Heart right ventricle (tissue), 16 donors: ENCODE data around the gene IMMP2L. TPM values are rescaled to one million over a fixed set of nuclear protein-coding genes. Genes with fewer than 3 reads are reported as not detected.

ENCODE experiments used
- ATAC-seq, 8 donors: fragments of 200-7000 bp; cut with Tn5 transposase; one replicate each; pipeline ENCODE4 v1.9.1; 2020; ENCODE audit warnings: mild to moderate bottlenecking in 8 of 8, moderate library complexity in 8 of 8, moderate number of reproducible peaks in 1 of 8
- DNase-seq, 2 donors: peaks; one replicate each; pipeline ENCODE4 v3.0.0-alpha.2; 2020
- H3K27ac ChIP-seq, 10 donors: fragments of 200-600 bp; sonication (generic) in 2 of 10; one replicate each; pipeline versions ENCODE4 v1.5.0 to v1.8.0; 2020 to 2022; ENCODE audit warnings: mild to moderate bottlenecking in 3 of 10
- H3K27me3 ChIP-seq, 7 donors: fragments of 200-600 bp; one replicate each; pipeline ENCODE4 v1.8.0; 2021 to 2022; ENCODE audit warnings: mild to moderate bottlenecking in 2 of 7
- H3K36me3 ChIP-seq, 9 donors: fragments of 200-600 bp; sonication (generic) in 1 of 9; one replicate each; pipeline versions ENCODE4 v1.5.0 to v1.8.0; 2020 to 2022; ENCODE audit warnings: mild to moderate bottlenecking in 2 of 9
- H3K4me1 ChIP-seq, 9 donors: fragments of 200-600 bp; sonication (generic) in 1 of 9; one replicate each; pipeline versions ENCODE4 v1.5.0 to v1.8.0; 2020 to 2022; ENCODE audit warnings: mild to moderate bottlenecking in 4 of 9
- H3K4me3 ChIP-seq, 10 donors: fragments of 200-600 bp; sonication (generic) in 2 of 10; one replicate each; pipeline versions ENCODE4 v1.5.0 to v1.8.0; 2020 to 2022; ENCODE audit warnings: mild to moderate bottlenecking in 7 of 10, moderate library complexity in 2 of 10
- H3K9me3 ChIP-seq, 11 donors: fragments of 200-600 bp in 10 of 11; sonication (generic) in 2 of 11; one replicate each; pipeline versions ENCODE4 v1.5.0 to v1.8.0; 2013 to 2022; ENCODE audit warnings: mild to moderate bottlenecking in 2 of 11, control low read depth in 1 of 11, moderate library complexity in 1 of 11
- WGBS, 2 donors: extraction: QIAGEN DNeasy Blood & Tissue Kit; methylation state at CpG; one replicate each; pipeline ENCODE4 v1.1.7; 2013; ENCODE audit warnings: inconsistent platforms in 1 of 2; 5-methylcytosine and 5-hydroxymethylcytosine counted together
- intact Hi-C, 10 donors: fragments of 100-400 bp; cut with DNase I; formaldehyde crosslinking; loops; one replicate each; pipeline versions ENCODE4 v1.11.1 to v1.14.2; 2022
- polyA plus RNA-seq, 2 donors: library from polyadenylated mRNA; stranded (reverse); fragments of 200-250 nt; gene quantifications; one replicate each; pipeline ENCODE4 v1.2.3, GENCODE V29; 2013
- total RNA-seq, 10 donors: library from RNA; stranded (reverse); fragmentation: NEBNext Ultra II Directional in 3 of 10; extraction: Animal tissue kit (Norgen Biotek cat#: 25700) in 3 of 10; gene quantifications; one replicate each; pipeline versions ENCODE4 v1.2.1 to v1.2.4, GENCODE V29; 2021 to 2023
- TF ChIP-seq, protein P1 (sequence below), 9 donors: fragments of 200-600 bp; sonication (generic) in 2 of 9; IDR thresholded peaks; one replicate each; pipeline versions ENCODE4 v1.5.0 to v1.8.0; 2021 to 2022; ENCODE audit warnings: antibody characterized with exemption in 9 of 9, mild to moderate bottlenecking in 5 of 9, moderate library complexity in 1 of 9
- donor health status: Arrhythmogenic right ventricular cardiomyopathy.
- donor health status: ischemic (EF 13 %, LVEDD 7.1; RV severe dilation, severe dysfunction).
- donor health status: healthy with polysubstance abuse.
- donor health status: DM: no; HTN: yes; CAD: no.
- donor health status: DM: no; HTN: no; CAD: no.
- donor health status: ischemic (EF 25% LVEDD 6.9; RV normal size, moderate dysfunction).
- donor health status: ischemic (EF 25% LVEDD 5.7; RV mildly dilated, moderate dysfunction).
- donor health status: healthy.
- donor health status: DM: yes; HTN: yes; CAD: no.
- donor health status: Ischemic cardiomyopathy.
- donor health status: ischemic (EF 35%, LVEDD 5.7; RV mildly dilated, moderate dysfunction).
- donor health status: nonischemic (EF 11% LVEDD 7.7; RV severe dilation, severe dysfunction).
- donor health status: DM: yes; HTN: yes; CAD: no.
- donor health status: PGD.
- donor health status: ischemic (EF 29% LVEDD 5.4; RV normal size, mild dysfunction).
- donor health status: nonischemic (EF 23%, LVEDD 6.1; RV moderate dilation, normal function).

Gene IMMP2L
- total and polyA plus RNA-seq, 12 donors: 4.3 to 20.8 (median 17.3) TPM

DNA sequence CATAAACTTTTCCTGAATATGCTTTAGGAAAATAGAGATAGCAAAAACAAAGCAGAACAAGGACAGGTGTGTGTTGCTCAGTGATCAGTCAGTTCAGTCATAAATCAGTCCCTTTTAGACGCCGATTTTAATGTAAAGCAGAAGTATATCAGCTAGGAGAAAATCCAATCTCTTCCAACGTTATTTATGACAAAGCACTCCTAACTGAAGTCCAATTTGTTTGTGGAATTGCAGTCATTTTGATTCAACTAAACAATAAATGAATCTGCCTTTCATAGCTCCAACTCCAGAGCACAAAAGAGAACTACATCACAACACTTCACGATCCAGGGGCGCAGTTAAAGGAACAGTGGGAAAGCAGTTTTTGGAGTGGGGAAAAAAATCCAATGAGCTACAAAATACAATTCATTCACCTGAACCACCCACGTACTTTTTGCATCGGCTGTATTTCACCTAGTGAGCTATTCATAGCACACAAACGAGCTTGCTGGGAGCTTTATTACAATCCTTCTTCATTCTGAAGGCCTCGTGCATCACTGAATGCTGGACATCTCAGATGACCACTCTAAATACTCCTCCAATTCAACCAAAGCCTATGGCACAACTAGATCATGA, 320.0 kb downstream of the IMMP2L start:
- Histone ChIP-seq H3K9me3 (no peaks in the 10 kb centered on the region), H3K27ac (no peak overlapping the region), H3K36me3 (no peaks in the 10 kb centered on the region), H3K4me3 (no peak overlapping the region), H3K27me3 (no peaks in the 10 kb centered on the region), H3K4me1 (peaks cover 0 to 18% (median 8%) of the 10 kb centered on the region in 9 donors)
- ATAC-seq: no peak
- DNase-seq: no peak
- TF ChIP-seq, protein P1, sequence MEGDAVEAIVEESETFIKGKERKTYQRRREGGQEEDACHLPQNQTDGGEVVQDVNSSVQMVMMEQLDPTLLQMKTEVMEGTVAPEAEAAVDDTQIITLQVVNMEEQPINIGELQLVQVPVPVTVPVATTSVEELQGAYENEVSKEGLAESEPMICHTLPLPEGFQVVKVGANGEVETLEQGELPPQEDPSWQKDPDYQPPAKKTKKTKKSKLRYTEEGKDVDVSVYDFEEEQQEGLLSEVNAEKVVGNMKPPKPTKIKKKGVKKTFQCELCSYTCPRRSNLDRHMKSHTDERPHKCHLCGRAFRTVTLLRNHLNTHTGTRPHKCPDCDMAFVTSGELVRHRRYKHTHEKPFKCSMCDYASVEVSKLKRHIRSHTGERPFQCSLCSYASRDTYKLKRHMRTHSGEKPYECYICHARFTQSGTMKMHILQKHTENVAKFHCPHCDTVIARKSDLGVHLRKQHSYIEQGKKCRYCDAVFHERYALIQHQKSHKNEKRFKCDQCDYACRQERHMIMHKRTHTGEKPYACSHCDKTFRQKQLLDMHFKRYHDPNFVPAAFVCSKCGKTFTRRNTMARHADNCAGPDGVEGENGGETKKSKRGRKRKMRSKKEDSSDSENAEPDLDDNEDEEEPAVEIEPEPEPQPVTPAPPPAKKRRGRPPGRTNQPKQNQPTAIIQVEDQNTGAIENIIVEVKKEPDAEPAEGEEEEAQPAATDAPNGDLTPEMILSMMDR (IDR thresholded peaks at IDR 0.05): no peak
- 79 to 82% methylated on average over 9 of the region's 9 CpGs for WGBS, 2 donors
- intact Hi-C loops: no loop called here

DNA sequence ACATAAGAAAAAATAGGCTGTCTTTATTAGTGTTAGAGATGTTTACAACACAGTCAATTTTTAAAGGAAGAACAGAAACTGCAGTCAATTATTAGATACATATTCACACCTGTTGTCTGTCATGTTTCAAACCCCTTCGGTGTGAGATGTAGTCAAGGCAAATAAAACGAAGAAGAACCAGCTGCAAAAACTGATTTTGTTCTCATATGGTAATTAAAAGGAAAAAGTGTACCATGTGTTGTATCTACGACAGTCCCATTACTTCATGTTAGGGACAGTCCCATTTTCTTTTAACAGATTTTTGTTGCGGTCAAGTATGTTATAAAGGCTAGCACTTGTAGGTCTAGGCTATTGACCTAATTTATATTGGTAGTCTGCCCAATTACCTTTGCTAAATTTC, 321.9 kb downstream of the IMMP2L start:
- no peak for DNase-seq
- H3K9me3 ChIP-seq: no peaks in the 10 kb centered on the region
- H3K27me3 ChIP-seq: no peaks in the 10 kb centered on the region
- H3K36me3 ChIP-seq: no peaks in the 10 kb centered on the region
- intact Hi-C loops: no loop called here
- no peak for ATAC-seq
- WGBS, 2 donors: 92 to 93% methylated on average over 4 of the region's 4 CpGs
- no peak overlapping the region for H3K4me3 ChIP-seq
- no peak overlapping the region for H3K27ac ChIP-seq
- TF ChIP-seq, protein P1 (IDR thresholded peaks at IDR 0.05): no peak
- H3K4me1 ChIP-seq: peaks cover 0 to 18% (median 8%) of the 10 kb centered on the region in 9 donors

DNA sequence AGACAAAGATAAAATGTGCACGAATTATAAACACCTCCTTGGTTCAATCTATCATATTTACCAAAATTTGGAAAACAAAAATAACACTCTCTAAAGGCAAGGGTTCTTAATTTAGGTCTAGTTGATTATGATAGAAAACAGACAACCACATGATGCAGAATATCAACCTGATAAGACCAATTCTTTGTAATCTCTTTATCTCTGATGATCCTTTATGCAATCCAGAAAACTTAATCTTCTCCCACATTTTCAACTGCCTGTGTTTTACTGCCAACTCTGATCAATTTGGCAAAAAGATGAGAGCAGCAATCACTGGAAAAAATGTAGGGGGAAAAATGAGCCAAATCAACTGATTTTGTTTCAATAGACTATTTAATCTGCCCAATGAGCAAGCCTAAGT, 322.9 kb downstream of the IMMP2L start:
- no peak for ATAC-seq
- no peaks in the 10 kb centered on the region for H3K27me3 ChIP-seq
- WGBS, 2 donors: 2 to 32% methylated on average over 1 of the region's 1 CpG
- H3K9me3 ChIP-seq: peaks cover 0 to 7% (median 0%) of the 10 kb centered on the region in 11 donors
- TF ChIP-seq, protein P1 (IDR thresholded peaks at IDR 0.05): no peak
- peaks cover 0 to 18% (median 8%) of the 10 kb centered on the region in 9 donors for H3K4me1 ChIP-seq
- peak overlapping the region in 3 of 10 donors; percentile 36 to 56 (median 45) for H3K27ac ChIP-seq
- no peaks in the 10 kb centered on the region for H3K36me3 ChIP-seq
- DNase-seq: no peak
- H3K4me3 ChIP-seq: peak overlapping the region in 2 of 10 donors; percentile 17 to 32
- intact Hi-C loops: no loop called here

DNA sequence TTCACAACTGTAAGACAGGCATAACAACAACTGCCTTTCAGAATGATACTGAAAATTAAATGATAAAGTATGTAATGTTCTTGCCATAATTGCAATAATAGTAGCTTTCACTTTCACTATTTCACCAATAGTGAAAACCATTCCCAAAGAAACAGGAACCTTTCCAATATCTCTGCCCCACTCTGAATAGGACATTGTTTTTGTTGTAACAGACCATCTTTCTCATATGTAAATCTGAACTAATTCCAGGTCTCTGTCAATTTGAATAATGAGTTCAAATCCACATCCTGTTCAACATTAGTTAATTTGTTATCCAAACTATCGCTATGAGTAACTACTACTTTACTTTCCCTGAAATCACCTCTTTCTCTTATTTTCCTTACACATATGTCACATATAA, 323.4 kb downstream of the IMMP2L start:
- Histone ChIP-seq H3K4me1 (peaks cover 0 to 18% (median 8%) of the 10 kb centered on the region in 9 donors), H3K36me3 (no peaks in the 10 kb centered on the region), H3K9me3 (peaks cover 0 to 7% (median 0%) of the 10 kb centered on the region in 11 donors), H3K4me3 (peak overlapping the region in 7 of 10 donors; percentile 13 to 39 (median 20)), H3K27ac (peak overlapping the region in 4 of 10 donors; percentile 36 to 56 (median 48)), H3K27me3 (no peaks in the 10 kb centered on the region)
- 39 to 58% methylated on average over 1 of the region's 1 CpG for WGBS, 2 donors
- TF ChIP-seq, protein P1 (IDR thresholded peaks at IDR 0.05): no peak
- ATAC-seq (no peak), DNase-seq (no peak)
- intact Hi-C loops: no loop called here
